ENCODE results near the gene ADM5.

Gene ADM5

GRCh38 chr19:49658566-49659442, 30.6 kb upstream of the ADM5 start:
- in situ Hi-C loops (cut with HindIII; ENCODE audit: low sequenced_read_pairs), result no loop called here
- DNase-seq (ENCODE audit: low read depth), result no peak
- no peak for TF ChIP-seq CTCF (IDR thresholded peaks at IDR 0.05; ENCODE audit: low read depth, low read length, missing control alignments)
- no peak overlapping the region for H3K4me3 ChIP-seq (ENCODE audit: low read depth, low read length)

- DNase-seq (ENCODE audit: low read depth), result no peak
- in situ Hi-C loops (cut with HindIII; ENCODE audit: low sequenced_read_pairs), result no loop called here
- no peak overlapping the region for H3K4me3 ChIP-seq (ENCODE audit: low read depth, low read length)
- no peak for TF ChIP-seq CTCF (IDR thresholded peaks at IDR 0.05; ENCODE audit: low read depth, low read length, missing control alignments)
Measured at GRCh38 chr19:49660338-49660961, 28.9 kb upstream of the ADM5 start.

- no peak for TF ChIP-seq CTCF (IDR thresholded peaks at IDR 0.05; ENCODE audit: low read depth, low read length, missing control alignments)
- H3K4me3 ChIP-seq (ENCODE audit: low read depth, low read length), result no peak overlapping the region
- DNase-seq (ENCODE audit: low read depth), result no peak
- in situ Hi-C loops (cut with HindIII; ENCODE audit: low sequenced_read_pairs), result no loop called here
Measured at GRCh38 chr19:49662011-49662410, 27.4 kb upstream of the ADM5 start.

- no peak overlapping the region for H3K4me3 ChIP-seq (ENCODE audit: low read depth, low read length)
- in situ Hi-C loops (cut with HindIII; ENCODE audit: low sequenced_read_pairs), result no loop called here
Measured at GRCh38 chr19:49663224-49663623, 26.2 kb upstream of the ADM5 start.

GRCh38 chr19:49664171-49665035, 25.0 kb upstream of the ADM5 start:
- no peak for DNase-seq (ENCODE audit: low read depth)
- TF ChIP-seq CTCF (IDR thresholded peaks at IDR 0.05; ENCODE audit: low read depth, low read length, missing control alignments), result peak; percentile 10
- H3K4me3 ChIP-seq (ENCODE audit: low read depth, low read length), result peak overlapping the region; percentile 73
- in situ Hi-C loops (cut with HindIII; ENCODE audit: low sequenced_read_pairs), result no loop called here

More at GRCh38 chr19:49663224-49663623, 26.2 kb upstream of the ADM5 start:
- DNase-seq (ENCODE audit: low read depth), result no peak
- no peak for TF ChIP-seq CTCF (IDR thresholded peaks at IDR 0.05; ENCODE audit: low read depth, low read length, missing control alignments)

- DNase-seq (ENCODE audit: low read depth), result no peak
- TF ChIP-seq CTCF (IDR thresholded peaks at IDR 0.05; ENCODE audit: low read depth, low read length, missing control alignments), result no peak
- H3K4me3 ChIP-seq (ENCODE audit: low read depth, low read length), result peak overlapping the region; percentile 73
- in situ Hi-C loops (cut with HindIII; ENCODE audit: low sequenced_read_pairs), result no loop called here
Measured at GRCh38 chr19:49665036-49665350, 24.4 kb upstream of the ADM5 start.
